RKO (cell line): ENCODE measurements around the gene C1QTNF12.

Experiments
- DNase-seq: peaks from one replicate; pipeline ENCODE4 v3.0.0-alpha.2; 2016; ENCODE audit warnings: low spot score

Gene C1QTNF12

GRCh38 chr1:1213345-1214265, 32.9 kb downstream of the C1QTNF12 start, which contains the start of gene TNFRSF4:
Gene TNFRSF4 (minus strand): TSS chr1:1214153. CDS start chr1:1214127, 26 bp downstream.
- no peak for DNase-seq

GRCh38 chr1:1212780-1213344, 33.7 kb downstream of the C1QTNF12 start:
- no peak for DNase-seq

GRCh38 chr1:1211541-1212441, 34.7 kb downstream of the C1QTNF12 start:
- no peak for DNase-seq

- DNase-seq = no peak
These were observed 35.6 kb downstream of the C1QTNF12 start for GRCh38 chr1:1210726-1211540.

GRCh38 chr1:1208713-1209433, 37.6 kb downstream of the C1QTNF12 start:
- no peak for DNase-seq

GRCh38 chr1:1207571-1207892, 39.0 kb downstream of the C1QTNF12 start:
- DNase-seq = no peak

GRCh38 chr1:1206966-1207531, 39.5 kb downstream of the C1QTNF12 start:
- DNase-seq = no peak

GRCh38 chr1:1206376-1206965, 40.1 kb downstream of the C1QTNF12 start, which contains the start of gene TNFRSF18:
Gene TNFRSF18 (minus strand): TSS chr1:1206592. CDS start chr1:1206571, 21 bp downstream.
- DNase-seq = no peak

- DNase-seq = no peak
These were observed 40.6 kb downstream of the C1QTNF12 start for GRCh38 chr1:1205769-1206375.

- DNase-seq = no peak
These were observed 41.3 kb downstream of the C1QTNF12 start for GRCh38 chr1:1204998-1205768.

GRCh38 chr1:1204425-1204920, 42.0 kb downstream of the C1QTNF12 start:
- no peak for DNase-seq

GRCh38 chr1:1203561-1204424, 42.7 kb downstream of the C1QTNF12 start:
- no peak for DNase-seq

GRCh38 chr1:1202831-1203560, 43.5 kb downstream of the C1QTNF12 start:
- DNase-seq = no peak

GRCh38 chr1:1200876-1201810, 45.4 kb downstream of the C1QTNF12 start:
- peak; percentile 22 for DNase-seq

GRCh38 chr1:1199961-1200875, 46.3 kb downstream of the C1QTNF12 start:
- DNase-seq = no peak
